Upper lobe of left lung (tissue), 4 donors: ENCODE results near the gene KIF6.

ENCODE experiments used
- POLR2A ChIP-seq, 4 donors: fragments of 450-650 bp; IDR thresholded peaks; one replicate each; pipeline ENCODE4 v1.5.1; 2016 to 2017; ENCODE audit warnings: antibody characterized with exemption in 4 of 4, mild to moderate bottlenecking in 2 of 4
- TF ChIP-seq, protein P1 (sequence below), 6 experiments: fragments of 450-650 bp in 4 of 6; fragments of 200-600 bp in 2 of 6; sonication (generic) in 2 of 6; IDR thresholded peaks; one replicate each; pipeline ENCODE4 v1.5.1; 2016 to 2019; ENCODE audit warnings: antibody characterized with exemption in 6 of 6

- no peak for TF ChIP-seq POLR2A (IDR thresholded peaks at IDR 0.05)
- TF ChIP-seq, protein P1, sequence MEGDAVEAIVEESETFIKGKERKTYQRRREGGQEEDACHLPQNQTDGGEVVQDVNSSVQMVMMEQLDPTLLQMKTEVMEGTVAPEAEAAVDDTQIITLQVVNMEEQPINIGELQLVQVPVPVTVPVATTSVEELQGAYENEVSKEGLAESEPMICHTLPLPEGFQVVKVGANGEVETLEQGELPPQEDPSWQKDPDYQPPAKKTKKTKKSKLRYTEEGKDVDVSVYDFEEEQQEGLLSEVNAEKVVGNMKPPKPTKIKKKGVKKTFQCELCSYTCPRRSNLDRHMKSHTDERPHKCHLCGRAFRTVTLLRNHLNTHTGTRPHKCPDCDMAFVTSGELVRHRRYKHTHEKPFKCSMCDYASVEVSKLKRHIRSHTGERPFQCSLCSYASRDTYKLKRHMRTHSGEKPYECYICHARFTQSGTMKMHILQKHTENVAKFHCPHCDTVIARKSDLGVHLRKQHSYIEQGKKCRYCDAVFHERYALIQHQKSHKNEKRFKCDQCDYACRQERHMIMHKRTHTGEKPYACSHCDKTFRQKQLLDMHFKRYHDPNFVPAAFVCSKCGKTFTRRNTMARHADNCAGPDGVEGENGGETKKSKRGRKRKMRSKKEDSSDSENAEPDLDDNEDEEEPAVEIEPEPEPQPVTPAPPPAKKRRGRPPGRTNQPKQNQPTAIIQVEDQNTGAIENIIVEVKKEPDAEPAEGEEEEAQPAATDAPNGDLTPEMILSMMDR (IDR thresholded peaks at IDR 0.05): no peak
These were observed 321.9 kb downstream of the KIF6 start for GRCh38 chr6:39403304-39403703.
